ENCODE data around the gene SUN5. TPM values are rescaled to one million over a fixed set of nuclear protein-coding genes. Genes with fewer than 3 reads are reported as not detected.
"Not testable (repeated sequence)": the region's sequence is repeated elsewhere in the genome, so short reads cannot be mapped to it uniquely, and the experiment has no call there.

SUN5 gene
- total and polyA plus RNA-seq, 4 donors, result not detected

DNA sequence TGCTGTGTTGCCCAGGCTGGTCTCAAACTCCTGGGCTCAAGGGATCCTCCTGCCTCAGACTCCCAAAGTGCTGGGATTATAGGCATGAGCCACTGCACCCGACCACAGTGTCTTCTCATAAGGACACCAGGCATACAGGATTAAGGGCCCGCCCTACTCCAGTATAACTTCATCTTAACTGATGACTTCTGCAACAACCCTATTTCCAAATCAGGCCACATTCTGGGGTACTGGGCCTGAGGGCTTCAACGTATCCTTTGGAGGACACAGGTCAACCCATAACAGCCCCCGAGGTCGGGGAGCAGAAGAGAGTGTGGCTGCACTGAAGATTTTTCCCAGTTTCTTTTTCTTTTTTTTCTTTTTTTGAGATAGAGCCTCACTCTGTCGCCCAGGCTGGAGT, 39.7 kb downstream of the SUN5 start:
- no peak for TF ChIP-seq CTCF (IDR thresholded peaks at IDR 0.05; ENCODE audit: control extremely low read depth, extremely low read depth)
- Histone ChIP-seq H3K9ac (ENCODE audit: insufficient read depth in 1 of 2, low read length in 2 of 2) (no peak overlapping the region), H3K4me1 (ENCODE audit: control insufficient read depth in 5 of 5, insufficient read depth in 5 of 5, low read length in 5 of 5) (peaks cover 0 to 5% (median 0%) of the 10 kb centered on the region in 5 donors), H3K27me3 (ENCODE audit: control insufficient read depth in 3 of 3, insufficient read depth in 3 of 3, low read length in 2 of 3) (no peaks in the 10 kb centered on the region), H3K4me3 (no peak overlapping the region), H3K27ac (ENCODE audit: low read depth in 1 of 2, low read length in 1 of 2) (no peak overlapping the region), H3K9me3 (ENCODE audit: control insufficient read depth in 4 of 4, insufficient read depth in 3 of 4, low read length in 3 of 4) (peaks cover 0 to 3% (median 0%) of the 10 kb centered on the region in 4 donors), H3K36me3 (ENCODE audit: control insufficient read depth in 4 of 4, insufficient read depth in 4 of 4, low read length in 4 of 4) (no peaks in the 10 kb centered on the region)
- ATAC-seq (ENCODE audit: insufficient read depth, low FRiP score), result no peak
- 93% methylated on average over 6 of the region's 6 CpGs for WGBS, 2 donors
- DNase-seq, result no peak

DNA sequence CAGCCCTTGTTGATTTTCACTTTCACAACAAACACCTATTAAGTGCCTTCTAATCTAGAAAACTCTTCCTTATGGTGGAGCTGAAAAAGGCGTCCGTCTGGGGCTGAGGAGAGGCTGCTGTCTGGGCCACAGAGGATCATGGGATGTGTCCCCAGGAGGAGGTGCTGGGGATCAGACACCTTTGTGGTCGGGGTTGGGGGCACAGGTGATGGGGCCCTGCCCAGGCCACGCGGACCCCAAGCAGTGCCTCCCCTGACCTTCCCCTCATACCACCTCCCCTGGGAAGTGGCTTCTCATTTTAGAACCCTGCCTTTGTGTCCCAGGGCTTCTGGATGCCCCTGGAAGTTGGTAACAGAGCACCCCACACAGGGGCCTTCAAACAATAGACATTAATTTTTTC, 41.1 kb downstream of the SUN5 start:
- no peak for DNase-seq
- Histone ChIP-seq H3K9me3 (ENCODE audit: control insufficient read depth in 4 of 4, insufficient read depth in 3 of 4, low read length in 3 of 4) (peaks cover 0 to 11% (median 0%) of the 10 kb centered on the region in 4 donors), H3K4me1 (ENCODE audit: control insufficient read depth in 5 of 5, insufficient read depth in 5 of 5, low read length in 5 of 5) (no peaks in the 10 kb centered on the region), H3K36me3 (ENCODE audit: control insufficient read depth in 4 of 4, insufficient read depth in 4 of 4, low read length in 4 of 4) (no peaks in the 10 kb centered on the region), H3K4me3 (no peak overlapping the region), H3K27ac (ENCODE audit: low read depth in 1 of 2, low read length in 1 of 2) (no peak overlapping the region), H3K9ac (ENCODE audit: insufficient read depth in 1 of 2, low read length in 2 of 2) (no peak overlapping the region), H3K27me3 (ENCODE audit: control insufficient read depth in 3 of 3, insufficient read depth in 3 of 3, low read length in 2 of 3) (no peaks in the 10 kb centered on the region)
- 71 to 86% methylated on average over 5 of the region's 5 CpGs for WGBS, 2 donors
- no peak for TF ChIP-seq CTCF (IDR thresholded peaks at IDR 0.05; ENCODE audit: control extremely low read depth, extremely low read depth)
- no peak for ATAC-seq (ENCODE audit: insufficient read depth, low FRiP score)

DNA sequence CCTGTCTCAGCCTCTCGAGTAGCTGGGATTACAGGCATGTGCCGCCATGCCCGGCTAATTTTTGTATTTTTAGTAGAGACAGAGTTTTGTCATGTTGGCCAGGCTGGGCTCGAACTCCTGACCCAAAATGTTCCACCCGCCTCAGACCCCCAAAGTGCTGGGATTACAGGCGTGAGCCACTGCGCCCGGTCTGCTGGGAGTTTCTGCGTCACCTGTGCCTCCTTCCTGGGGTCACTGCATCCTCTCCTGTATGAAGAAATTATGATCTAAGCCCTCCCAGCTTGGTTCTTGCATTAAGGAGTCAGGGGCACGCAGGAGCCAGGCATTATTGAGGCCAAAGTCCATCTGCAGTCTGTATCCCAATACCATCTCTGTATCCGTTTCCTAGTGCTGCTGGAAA, 41.6 kb downstream of the SUN5 start:
- 85 to 92% methylated on average over 11 of the region's 11 CpGs for WGBS, 2 donors
- peaks cover 0 to 13% (median under 1%) of the 10 kb centered on the region in 4 donors for H3K9me3 ChIP-seq (ENCODE audit: control insufficient read depth in 4 of 4, insufficient read depth in 3 of 4, low read length in 3 of 4)
- not testable (repeated sequence) for H3K4me1 ChIP-seq (ENCODE audit: control insufficient read depth in 5 of 5, insufficient read depth in 5 of 5, low read length in 5 of 5); ATAC-seq (ENCODE audit: insufficient read depth, low FRiP score); DNase-seq; H3K27ac ChIP-seq (ENCODE audit: low read depth in 1 of 2, low read length in 1 of 2); H3K36me3 ChIP-seq (ENCODE audit: control insufficient read depth in 4 of 4, insufficient read depth in 4 of 4, low read length in 4 of 4); H3K27me3 ChIP-seq (ENCODE audit: control insufficient read depth in 3 of 3, insufficient read depth in 3 of 3, low read length in 2 of 3); H3K9ac ChIP-seq (ENCODE audit: insufficient read depth in 1 of 2, low read length in 2 of 2); H3K4me3 ChIP-seq

DNA sequence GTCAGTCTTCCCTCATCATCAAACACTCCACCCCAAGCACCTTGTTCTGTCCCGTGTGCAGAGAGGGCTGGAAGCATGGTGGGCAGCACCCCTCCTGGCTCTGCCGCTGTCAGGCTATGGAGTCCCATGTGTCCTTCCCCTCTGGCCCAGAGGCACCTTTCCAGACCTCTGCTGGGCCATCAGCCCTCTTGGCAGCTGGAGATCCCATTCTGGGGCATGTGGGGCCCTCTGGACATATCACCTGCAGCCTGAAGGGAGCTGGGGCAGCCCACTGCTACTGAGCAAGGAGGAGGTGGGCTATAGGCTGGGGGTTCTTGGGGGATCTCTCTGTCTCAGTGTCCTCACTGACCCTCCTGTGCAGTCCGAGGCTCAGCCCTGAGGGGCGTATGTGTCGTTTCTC, 42.2 kb downstream of the SUN5 start:
- 82 to 89% methylated on average over 5 of the region's 5 CpGs for WGBS, 2 donors
- no peak for TF ChIP-seq CTCF (IDR thresholded peaks at IDR 0.05; ENCODE audit: control extremely low read depth, extremely low read depth)
- Histone ChIP-seq H3K27ac (ENCODE audit: low read depth in 1 of 2, low read length in 1 of 2) (no peak overlapping the region), H3K27me3 (ENCODE audit: control insufficient read depth in 3 of 3, insufficient read depth in 3 of 3, low read length in 2 of 3) (no peaks in the 10 kb centered on the region), H3K9me3 (ENCODE audit: control insufficient read depth in 4 of 4, insufficient read depth in 3 of 4, low read length in 3 of 4) (peaks cover 0 to 18% (median 3%) of the 10 kb centered on the region in 4 donors), H3K9ac (ENCODE audit: insufficient read depth in 1 of 2, low read length in 2 of 2) (no peak overlapping the region), H3K4me1 (ENCODE audit: control insufficient read depth in 5 of 5, insufficient read depth in 5 of 5, low read length in 5 of 5) (no peaks in the 10 kb centered on the region), H3K4me3 (no peak overlapping the region), H3K36me3 (ENCODE audit: control insufficient read depth in 4 of 4, insufficient read depth in 4 of 4, low read length in 4 of 4) (no peaks in the 10 kb centered on the region)
- DNase-seq, result no peak
- ATAC-seq (ENCODE audit: insufficient read depth, low FRiP score), result no peak
